ENCODE data around the gene OR4F15. TPM values are rescaled to one million over a fixed set of nuclear protein-coding genes. Genes with fewer than 3 reads are reported as not detected.

Gene OR4F15
- total and polyA plus RNA-seq, 2 of the 8 experiments (the other 6 are each of a cell fraction or from before 2014, with no cell fraction given) = not detected

DNA sequence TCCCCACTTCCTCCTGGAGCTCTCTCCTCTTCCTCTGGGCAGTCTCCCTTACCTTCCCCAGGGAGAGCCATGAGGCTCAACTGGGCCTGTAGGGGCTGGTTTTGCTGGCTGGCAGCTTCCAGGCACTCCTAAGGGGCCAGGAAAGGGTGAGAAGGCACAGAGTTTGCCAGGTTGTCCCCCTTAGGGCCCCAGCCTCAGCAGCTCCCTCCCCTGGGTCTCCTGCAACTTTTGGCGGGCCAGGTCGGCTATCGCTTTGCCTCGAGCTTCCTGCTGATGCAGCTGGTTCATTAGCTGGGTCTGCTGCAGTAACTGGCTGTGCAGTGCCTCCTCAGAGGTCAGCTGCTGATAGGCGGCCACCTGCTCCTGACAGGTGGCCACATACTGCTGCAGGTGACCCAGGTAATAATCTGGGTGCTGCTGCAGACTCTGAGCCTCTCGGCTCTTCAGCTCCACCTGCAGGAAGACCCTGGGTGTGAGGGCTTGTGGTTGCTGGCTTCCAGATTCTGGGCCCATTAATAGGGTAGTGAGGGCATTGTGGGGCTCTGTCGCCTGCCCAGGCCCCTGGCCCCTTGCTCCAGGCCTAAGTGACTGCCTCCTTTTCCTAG is 38.4 kb upstream of the OR4F15 start:
- H4K5ac ChIP-seq (ENCODE audit: insufficient read length, low read depth, low read length) = no peak overlapping the region
- H3K4ac ChIP-seq (replicated peaks; ENCODE audit: insufficient read length, low read depth, low read length) = no peak overlapping the region
- no peak overlapping the region for H4K91ac ChIP-seq (replicated peaks; ENCODE audit: insufficient read length, low read length)
- DNase-seq (ENCODE audit: low read depth in 1 of 2, low spot score in 2 of 2) = peak in 1 of 2 experiments; percentile 72
- no peak overlapping the region for H3K4me2 ChIP-seq (ENCODE audit: insufficient read depth in 1 of 2, low read depth in 2 of 2, low read length in 2 of 2)
- H3K27ac ChIP-seq (ENCODE audit: low read depth, low read length) = no peak overlapping the region
- H2BK20ac ChIP-seq (ENCODE audit: low read length) = no peak overlapping the region
- peaks cover 11 to 38% of the 10 kb centered on the region in 2 experiments; a peak in 2 of 4 replicates for H3K9me3 ChIP-seq (ENCODE audit: insufficient read depth in 2 of 2, low read depth in 1 of 2, low read length in 1 of 2)
- H3K56ac ChIP-seq (replicated peaks; ENCODE audit: insufficient read length, low read depth, low read length) = no peak overlapping the region
- H3K23ac ChIP-seq (ENCODE audit: insufficient read length) = no peak overlapping the region
- H2BK12ac ChIP-seq (ENCODE audit: low read depth, low read length) = no peak overlapping the region
- H3K4me3 ChIP-seq (ENCODE audit: extremely low read depth in 1 of 4, insufficient read depth in 2 of 4, low read depth in 3 of 4, low read length in 4 of 4) = no peak overlapping the region
- no peak overlapping the region for H3K9ac ChIP-seq (replicated peaks in 1 of 4; ENCODE audit: extremely low read depth in 1 of 4, low read depth in 3 of 4, low read length in 3 of 4)
- H3K36me3 ChIP-seq (ENCODE audit: control insufficient read depth in 2 of 4, insufficient read depth in 4 of 4, low read length in 3 of 4) = no peaks in the 10 kb centered on the region
- no peak overlapping the region for H4K8ac ChIP-seq (ENCODE audit: extremely low read depth, insufficient read depth, low read length)
- CTCF ChIA-PET (ENCODE audit: partially characterized antibody) = interaction anchor here (0.7 to 2.1 kb wide), 3 partner anchors 34 to 86 kb away, joined by 4 read pairs; no protein-coding TSS in a partner anchor
- H2AFZ ChIP-seq (ENCODE audit: low read length) = no peak overlapping the region
- H2BK15ac ChIP-seq (ENCODE audit: low read length) = no peak overlapping the region
- no peaks in the 10 kb centered on the region for H3K27me3 ChIP-seq (replicated peaks in 1 of 4; ENCODE audit: control insufficient read depth in 3 of 4, extremely low read depth in 1 of 4, insufficient read depth in 3 of 4, low read length in 3 of 4)
- H3K79me2 ChIP-seq (ENCODE audit: control insufficient read depth in 1 of 2, insufficient read depth in 2 of 2, low read length in 2 of 2) = no peaks in the 10 kb centered on the region
- no peaks in the 10 kb centered on the region for H4K20me1 ChIP-seq (replicated peaks in 1 of 2; ENCODE audit: control insufficient read depth in 1 of 2, insufficient read depth in 2 of 2, low read length in 2 of 2)
- no peaks in the 10 kb centered on the region for H3K4me1 ChIP-seq (replicated peaks in 1 of 4; ENCODE audit: control insufficient read depth in 3 of 4, insufficient read depth in 4 of 4, low read length in 3 of 4)
- H2BK120ac ChIP-seq (replicated peaks; ENCODE audit: low read depth, low read length) = no peak overlapping the region
- TF ChIP-seq RAD21 (IDR thresholded peaks at IDR 0.05 in 1 of 2, conservative IDR thresholded peaks at IDR 0.05 in 1 of 2; ENCODE audit: low read depth in 2 of 2, low read length in 2 of 2) (peak; percentile 31 to 50; a peak in 3 of 4 replicates), TBP (IDR thresholded peaks at IDR 0.05; ENCODE audit: low read depth, low read length) (no peak), SP1 (IDR thresholded peaks at IDR 0.05; ENCODE audit: low read depth, low read length) (no peak)
- TF ChIP-seq, protein P1, sequence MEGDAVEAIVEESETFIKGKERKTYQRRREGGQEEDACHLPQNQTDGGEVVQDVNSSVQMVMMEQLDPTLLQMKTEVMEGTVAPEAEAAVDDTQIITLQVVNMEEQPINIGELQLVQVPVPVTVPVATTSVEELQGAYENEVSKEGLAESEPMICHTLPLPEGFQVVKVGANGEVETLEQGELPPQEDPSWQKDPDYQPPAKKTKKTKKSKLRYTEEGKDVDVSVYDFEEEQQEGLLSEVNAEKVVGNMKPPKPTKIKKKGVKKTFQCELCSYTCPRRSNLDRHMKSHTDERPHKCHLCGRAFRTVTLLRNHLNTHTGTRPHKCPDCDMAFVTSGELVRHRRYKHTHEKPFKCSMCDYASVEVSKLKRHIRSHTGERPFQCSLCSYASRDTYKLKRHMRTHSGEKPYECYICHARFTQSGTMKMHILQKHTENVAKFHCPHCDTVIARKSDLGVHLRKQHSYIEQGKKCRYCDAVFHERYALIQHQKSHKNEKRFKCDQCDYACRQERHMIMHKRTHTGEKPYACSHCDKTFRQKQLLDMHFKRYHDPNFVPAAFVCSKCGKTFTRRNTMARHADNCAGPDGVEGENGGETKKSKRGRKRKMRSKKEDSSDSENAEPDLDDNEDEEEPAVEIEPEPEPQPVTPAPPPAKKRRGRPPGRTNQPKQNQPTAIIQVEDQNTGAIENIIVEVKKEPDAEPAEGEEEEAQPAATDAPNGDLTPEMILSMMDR (IDR thresholded peaks at IDR 0.05; ENCODE audit: control extremely low read depth in 1 of 3, insufficient read depth in 1 of 3, low read depth in 1 of 3, low read length in 3 of 3) = peak; percentile 41 to 50 (median 48)
- no peak overlapping the region for H2AK5ac ChIP-seq (ENCODE audit: low read depth, low read length)
- H3K23me2 ChIP-seq (ENCODE audit: low read depth, low read length) = no peaks in the 10 kb centered on the region
- H2BK5ac ChIP-seq (ENCODE audit: low read depth, low read length) = no peak overlapping the region
- WGBS, 2 experiments (ENCODE audit: extremely low coverage in 1 of 2, insufficient coverage in 1 of 2, insufficient read length in 1 of 2, insufficient replicate concordance in 2 of 2, low coverage in 1 of 2, low lambda C conversion rate in 2 of 2, missing lambda C conversion rate in 1 of 2) = 75% methylated on average over 7 of the region's 7 CpGs; no CpG with 5 or more reads in 1 of the 2 experiments
- POLR2A ChIA-PET (ENCODE audit: partially characterized antibody) = no interaction called here
- no peaks in the 10 kb centered on the region for H3K79me1 ChIP-seq (ENCODE audit: low read depth, low read length)
- H3K14ac ChIP-seq (ENCODE audit: insufficient read length) = no peak overlapping the region
- no peak for FAIRE-seq
- H3K18ac ChIP-seq (ENCODE audit: extremely low read depth, low read length) = no peak overlapping the region
